HEK293 (cell line): ENCODE results near the gene AFDN.

Experiments
- CTCF ChIA-PET: fragments of 350-600 bp; formaldehyde crosslinking; extraction: SDS; loops from one replicate; lab custom pipeline; 2021; ENCODE audit warnings: antibody characterized with exemption; lab: Yijun Ruan, JAX
- POLR2A ChIA-PET: fragments of 300-600 bp; formaldehyde crosslinking; extraction: SDS; loops from one replicate; lab custom pipeline; 2020; ENCODE audit warnings: antibody characterized with exemption, inconsistent platforms; lab: Yijun Ruan, JAX
- H3K27ac ChIP-seq: fragments of 200-500 bp; sonication (Bioruptor generic); 2 replicates; pipeline ENCODE4 v1.5.1; 2014; ENCODE audit warnings: low read depth, low read length, control low read depth, inconsistent platforms; ENCODE audit errors: extremely low read depth
- H3K36me3 ChIP-seq, 2 experiments: fragments of 200-500 bp in 1 of 2; sonication (Bioruptor generic) in 1 of 2; 1 replicate in 1 of 2; 2 replicates in 1 of 2; pipeline ENCODE4 v1.5.1; 2014 to 2017; ENCODE audit warnings: inconsistent platforms in 2 of 2, low read length in 2 of 2; ENCODE audit not compliant: control insufficient read depth in 2 of 2, insufficient read depth in 1 of 2
- H3K4me1 ChIP-seq: fragments of 200-500 bp; sonication (Bioruptor generic); 2 replicates; pipeline ENCODE4 v1.5.1; 2014; ENCODE audit warnings: mild to moderate bottlenecking, low read length, inconsistent platforms; ENCODE audit not compliant: control insufficient read depth, insufficient read depth
- H3K4me3 ChIP-seq: 2 replicates; pipeline ENCODE4 v1.5.1; 2011; ENCODE audit warnings: low read depth, mild to moderate bottlenecking, control low read depth, low read length, moderate library complexity
- H3K9me3 ChIP-seq: fragments of 200-500 bp; sonication (Bioruptor generic); 2 replicates; pipeline ENCODE4 v1.5.1; 2014; ENCODE audit warnings: low read depth, low read length, inconsistent platforms; ENCODE audit not compliant: control insufficient read depth, insufficient read depth
- BCL11A ChIP-seq: fragments of 450-650 bp; formaldehyde crosslinking; IDR thresholded peaks from 2 replicates; pipeline ENCODE4 v1.5.1; 2016; ENCODE audit warnings: low read depth, missing biosample characterization, missing genetic modification characterization
- ELK4 ChIP-seq: IDR thresholded peaks from 2 replicates; pipeline ENCODE4 v1.6.1; 2011; ENCODE audit warnings: mild to moderate bottlenecking, low read depth, low read length, borderline replicate concordance
- FEZF1 ChIP-seq: fragments of 450-650 bp; formaldehyde crosslinking; IDR thresholded peaks from 2 replicates; pipeline ENCODE4 v1.5.1; 2016; ENCODE audit warnings: missing biosample characterization, missing genetic modification characterization
- PBX3 ChIP-seq: sonication (generic); formaldehyde crosslinking; IDR thresholded peaks from 2 replicates; pipeline ENCODE4 v1.8.1; 2022; ENCODE audit warnings: mild to moderate bottlenecking, moderate library complexity, missing genetic modification reagents
- ZBTB17 ChIP-seq: fragments of 450-650 bp; formaldehyde crosslinking; IDR thresholded peaks from 2 replicates; pipeline ENCODE4 v1.5.1; 2016; ENCODE audit warnings: missing biosample characterization, missing genetic modification characterization
- ZBTB7A ChIP-seq: fragments of 450-650 bp; formaldehyde crosslinking; IDR thresholded peaks from 2 replicates; pipeline ENCODE4 v1.5.1; 2016; ENCODE audit warnings: low read depth, missing biosample characterization, missing genetic modification characterization
- ZNF146 ChIP-seq: fragments of 450-650 bp; formaldehyde crosslinking; IDR thresholded peaks from 2 replicates; pipeline ENCODE4 v1.5.1; 2016; ENCODE audit warnings: missing biosample characterization, missing genetic modification characterization
- ZNF18 ChIP-seq: fragments of 450-650 bp; formaldehyde crosslinking; IDR thresholded peaks from 2 replicates; pipeline ENCODE4 v1.5.1; 2016; ENCODE audit warnings: missing biosample characterization, missing genetic modification characterization
- ZNF221 ChIP-seq: fragments of 450-650 bp; formaldehyde crosslinking; IDR thresholded peaks from 2 replicates; pipeline ENCODE4 v1.5.1; 2017; ENCODE audit warnings: missing biosample characterization, missing genetic modification characterization, borderline replicate concordance
- ZNF23 ChIP-seq: fragments of 450-650 bp; formaldehyde crosslinking; IDR thresholded peaks from 2 replicates; pipeline ENCODE4 v1.5.1; 2016; ENCODE audit warnings: missing biosample characterization, missing genetic modification characterization, borderline replicate concordance
- ZNF366 ChIP-seq: fragments of 450-650 bp; formaldehyde crosslinking; conservative IDR thresholded peaks from 2 replicates; pipeline ENCODE4 v1.5.1; 2016; ENCODE audit warnings: missing biosample characterization, missing genetic modification characterization
- ZNF501 ChIP-seq: fragments of 450-650 bp; formaldehyde crosslinking; IDR thresholded peaks from 2 replicates; pipeline ENCODE4 v1.5.1; 2016; ENCODE audit warnings: missing biosample characterization, missing genetic modification characterization
- ZNF660 ChIP-seq: fragments of 450-650 bp; IDR thresholded peaks from 2 replicates; pipeline ENCODE4 v1.5.1; 2018; ENCODE audit warnings: missing biosample characterization, mild to moderate bottlenecking, missing genetic modification characterization
- ZNF768 ChIP-seq: fragments of 450-650 bp; formaldehyde crosslinking; IDR thresholded peaks from 2 replicates; pipeline ENCODE4 v1.5.1; 2018; ENCODE audit warnings: missing biosample characterization, mild to moderate bottlenecking, missing genetic modification characterization
- ZNF830 ChIP-seq: fragments of 450-650 bp; IDR thresholded peaks from 2 replicates; pipeline ENCODE4 v1.5.0; 2018; ENCODE audit warnings: missing biosample characterization, missing genetic modification characterization, low read depth, mild to moderate bottlenecking, moderate library complexity
- ZNF843 ChIP-seq: fragments of 450-650 bp; formaldehyde crosslinking; IDR thresholded peaks from 2 replicates; pipeline ENCODE4 v1.5.1; 2016; ENCODE audit warnings: missing biosample characterization, missing genetic modification characterization
- TF ChIP-seq, protein P1 (sequence below): fragments of 450-650 bp; formaldehyde crosslinking; IDR thresholded peaks from 2 replicates; pipeline ENCODE4 v1.5.1; 2017; ENCODE audit warnings: missing biosample characterization, missing genetic modification characterization
- TF ChIP-seq, protein P2 (sequence below): fragments of 450-650 bp; formaldehyde crosslinking; IDR thresholded peaks from 2 replicates; pipeline ENCODE4 v1.5.1; 2017; ENCODE audit warnings: missing biosample characterization, missing genetic modification characterization

The AFDN gene

DNA sequence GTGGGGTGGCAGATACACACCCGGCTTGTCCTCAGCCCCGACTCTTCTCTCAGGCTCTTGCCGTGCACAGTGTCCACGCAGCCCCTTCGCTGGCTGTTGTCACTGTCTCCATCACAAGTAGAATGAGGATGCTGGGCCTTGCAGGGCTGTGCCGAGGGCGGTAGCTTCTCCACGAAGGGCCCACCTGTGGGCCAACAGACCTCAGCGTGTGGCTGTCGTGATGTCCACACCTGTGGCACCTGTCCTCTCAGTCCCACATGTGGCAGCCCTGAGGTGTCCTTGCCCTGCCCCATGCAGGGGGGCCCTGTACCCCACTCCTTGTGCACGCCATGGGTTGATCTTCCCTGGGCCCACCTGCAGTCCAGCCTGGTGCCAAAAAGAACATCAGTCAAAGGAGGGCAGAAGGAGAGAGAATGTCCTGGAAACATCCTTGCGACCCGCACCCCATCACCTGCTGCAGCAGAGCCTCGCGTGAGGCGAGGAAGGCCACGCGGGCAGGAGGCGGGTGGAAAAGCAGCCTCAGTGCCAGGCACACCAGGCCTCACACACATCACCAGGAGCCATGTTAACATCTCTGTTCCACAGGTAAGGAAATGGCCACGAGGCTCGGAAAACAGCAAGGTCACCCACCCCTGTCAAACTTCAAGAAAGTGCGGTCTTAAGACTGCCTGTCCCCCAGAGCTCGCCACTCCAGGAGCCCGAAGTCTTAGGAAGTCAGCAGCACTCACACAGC, 22.3 kb upstream of the AFDN start:
- TF ChIP-seq ZNF146 (tag by site-specific recombination) (no peak), BCL11A (tag by site-specific recombination) (no peak), FEZF1 (tag by site-specific recombination) (no peak), ZBTB7A (no peak), PBX3 (CRISPR knock-in tag) (no peak), ZNF768 (tag by site-specific recombination) (no peak), ZNF501 (tag by site-specific recombination) (no peak), ZNF366 (tag by site-specific recombination) (no peak), ZNF830 (no peak), ZNF843 (tag by site-specific recombination) (no peak), ZNF18 (tag by site-specific recombination) (no peak), ZNF221 (tag by site-specific recombination) (no peak), ELK4 (no peak)
- Histone ChIP-seq H3K27ac (no peak overlapping the region), H3K36me3 (no peaks in the 10 kb centered on the region), H3K4me3 (no peak overlapping the region), H3K4me1 (no peaks in the 10 kb centered on the region), H3K9me3 (no peaks in the 10 kb centered on the region)
- CTCF ChIA-PET, result interaction anchor here (0.7 kb wide), 1 partner anchor 110 kb away, joined by 5 read pairs; no protein-coding TSS in a partner anchor
- POLR2A ChIA-PET, result interaction anchor here (0.6 kb wide), 1 partner anchor 68 kb away, joined by 3 read pairs; no protein-coding TSS in a partner anchor

DNA sequence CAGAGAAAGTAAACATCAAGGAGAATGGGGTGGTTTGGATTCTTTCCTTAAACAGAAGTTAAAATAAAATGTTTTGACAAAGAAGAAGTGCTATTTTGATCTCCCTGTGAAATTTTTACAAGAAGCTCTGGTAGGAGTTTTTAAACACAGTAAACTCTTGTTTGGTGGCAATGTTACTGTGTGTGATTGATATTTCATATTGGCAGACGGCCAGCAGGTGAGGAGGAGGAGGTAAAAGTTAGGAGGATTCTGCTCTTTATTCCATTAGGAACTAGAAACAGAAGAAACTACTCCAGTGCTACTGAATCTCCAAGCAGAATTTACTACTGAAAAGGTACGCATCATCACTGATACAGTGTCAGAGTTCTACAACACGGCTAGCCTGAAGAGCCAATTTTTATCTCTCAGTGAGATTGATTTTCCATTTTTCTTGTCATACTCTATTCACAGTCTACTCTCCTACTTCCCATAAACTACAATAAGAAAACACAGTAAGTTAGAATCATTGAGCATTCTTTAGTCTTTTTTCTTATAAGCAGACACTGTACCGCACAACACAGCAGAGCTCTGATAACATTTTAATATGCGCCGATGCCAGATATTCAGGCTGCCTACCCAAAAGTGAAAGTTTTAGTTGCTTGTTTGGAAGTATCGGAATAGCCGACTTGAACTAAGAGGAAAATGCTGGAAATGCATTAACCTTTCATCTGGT, 21.2 kb upstream of the AFDN start:
- H3K4me1 ChIP-seq, result no peaks in the 10 kb centered on the region
- ChIA-PET POLR2A (no interaction called here), CTCF (interaction anchor here (0.7 kb wide), 1 partner anchor 109 kb away, joined by 5 read pairs; no protein-coding TSS in a partner anchor)
- H3K9me3 ChIP-seq, result no peaks in the 10 kb centered on the region
- H3K36me3 ChIP-seq, result no peaks in the 10 kb centered on the region
- TF ChIP-seq, protein P1, sequence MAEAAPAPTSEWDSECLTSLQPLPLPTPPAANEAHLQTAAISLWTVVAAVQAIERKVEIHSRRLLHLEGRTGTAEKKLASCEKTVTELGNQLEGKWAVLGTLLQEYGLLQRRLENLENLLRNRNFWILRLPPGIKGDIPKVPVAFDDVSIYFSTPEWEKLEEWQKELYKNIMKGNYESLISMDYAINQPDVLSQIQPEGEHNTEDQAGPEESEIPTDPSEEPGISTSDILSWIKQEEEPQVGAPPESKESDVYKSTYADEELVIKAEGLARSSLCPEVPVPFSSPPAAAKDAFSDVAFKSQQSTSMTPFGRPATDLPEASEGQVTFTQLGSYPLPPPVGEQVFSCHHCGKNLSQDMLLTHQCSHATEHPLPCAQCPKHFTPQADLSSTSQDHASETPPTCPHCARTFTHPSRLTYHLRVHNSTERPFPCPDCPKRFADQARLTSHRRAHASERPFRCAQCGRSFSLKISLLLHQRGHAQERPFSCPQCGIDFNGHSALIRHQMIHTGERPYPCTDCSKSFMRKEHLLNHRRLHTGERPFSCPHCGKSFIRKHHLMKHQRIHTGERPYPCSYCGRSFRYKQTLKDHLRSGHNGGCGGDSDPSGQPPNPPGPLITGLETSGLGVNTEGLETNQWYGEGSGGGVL, result no peak
- TF ChIP-seq ZNF23 (tag by site-specific recombination) (no peak), ZNF660 (no peak), ZBTB17 (0 out of 2 replicates have a peak, but pooled peaks have one; percentile 14)
- TF ChIP-seq, protein P2, sequence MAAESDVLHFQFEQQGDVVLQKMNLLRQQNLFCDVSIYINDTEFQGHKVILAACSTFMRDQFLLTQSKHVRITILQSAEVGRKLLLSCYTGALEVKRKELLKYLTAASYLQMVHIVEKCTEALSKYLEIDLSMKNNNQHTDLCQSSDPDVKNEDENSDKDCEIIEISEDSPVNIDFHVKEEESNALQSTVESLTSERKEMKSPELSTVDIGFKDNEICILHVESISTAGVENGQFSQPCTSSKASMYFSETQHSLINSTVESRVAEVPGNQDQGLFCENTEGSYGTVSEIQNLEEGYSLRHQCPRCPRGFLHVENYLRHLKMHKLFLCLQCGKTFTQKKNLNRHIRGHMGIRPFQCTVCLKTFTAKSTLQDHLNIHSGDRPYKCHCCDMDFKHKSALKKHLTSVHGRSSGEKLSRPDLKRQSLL (tag by site-specific recombination), result no peak
- no peak overlapping the region for H3K4me3 ChIP-seq
- no peak overlapping the region for H3K27ac ChIP-seq
